BE2C (cell line): ENCODE measurements around the gene SLX4IP.
A peak's percentile ranks its signal among the peaks of the same experiment; 100 is the strongest.

ENCODE experiments used
- DNase-seq: peaks from one replicate; pipeline ENCODE4 v3.0.0-alpha.2; 2020
- H3K27me3 ChIP-seq: fragments of 250-450 bp; sonication (Bioruptor Pico); 2 replicates; pipeline ENCODE4 v1.5.1; 2020; ENCODE audit warnings: mild to moderate bottlenecking
- H3K36me3 ChIP-seq: fragments of 250-450 bp; sonication (Bioruptor Pico); 2 replicates; pipeline ENCODE4 v1.5.1; 2020; ENCODE audit warnings: mild to moderate bottlenecking
- H3K4me1 ChIP-seq: fragments of 250-450 bp; sonication (Bioruptor Pico); 2 replicates; pipeline ENCODE4 v1.5.1; 2020
- H3K4me3 ChIP-seq: 2 replicates; pipeline ENCODE4 v1.5.1; 2011; ENCODE audit warnings: low read depth, low read length
- H3K9me3 ChIP-seq: fragments of 250-450 bp; sonication (Bioruptor Pico); 2 replicates; pipeline ENCODE4 v1.5.1; 2020
- TF ChIP-seq, protein P1 (sequence below): IDR thresholded peaks from 2 replicates; pipeline ENCODE4 v1.5.1; 2012; ENCODE audit warnings: mild to moderate bottlenecking, low read depth, low read length

The SLX4IP gene

DNA sequence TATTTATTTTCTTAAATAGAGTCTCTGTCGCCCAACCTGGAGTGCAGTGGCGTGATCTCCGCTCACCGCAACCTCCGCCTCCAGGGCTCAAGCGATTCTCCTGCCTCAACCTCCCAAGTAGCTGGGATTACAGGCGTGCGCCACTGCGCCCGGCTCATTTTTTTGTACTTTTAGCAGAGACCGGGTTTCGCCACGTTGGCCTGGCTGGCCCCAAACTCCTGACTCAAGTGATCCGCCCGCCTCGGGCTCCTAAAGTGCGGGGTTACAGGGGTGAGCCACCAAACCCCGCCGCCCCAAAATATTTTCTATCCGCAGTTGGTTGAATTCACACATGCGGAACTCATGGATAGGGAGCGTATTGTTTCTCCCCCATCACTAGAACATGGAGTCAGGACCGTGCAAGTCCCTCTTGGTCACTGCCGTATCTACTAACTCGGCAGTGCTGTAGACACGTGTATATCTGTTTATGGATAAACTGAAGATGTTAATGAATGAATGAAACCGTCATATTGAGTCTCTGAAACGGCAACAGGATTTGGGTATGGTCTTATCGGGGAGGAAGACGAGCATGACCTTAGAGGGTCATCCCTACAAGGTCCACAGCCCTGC is 2.0 kb upstream of the SLX4IP start:
- peak overlapping the region; percentile 84 for H3K4me3 ChIP-seq
- TF ChIP-seq, protein P1, sequence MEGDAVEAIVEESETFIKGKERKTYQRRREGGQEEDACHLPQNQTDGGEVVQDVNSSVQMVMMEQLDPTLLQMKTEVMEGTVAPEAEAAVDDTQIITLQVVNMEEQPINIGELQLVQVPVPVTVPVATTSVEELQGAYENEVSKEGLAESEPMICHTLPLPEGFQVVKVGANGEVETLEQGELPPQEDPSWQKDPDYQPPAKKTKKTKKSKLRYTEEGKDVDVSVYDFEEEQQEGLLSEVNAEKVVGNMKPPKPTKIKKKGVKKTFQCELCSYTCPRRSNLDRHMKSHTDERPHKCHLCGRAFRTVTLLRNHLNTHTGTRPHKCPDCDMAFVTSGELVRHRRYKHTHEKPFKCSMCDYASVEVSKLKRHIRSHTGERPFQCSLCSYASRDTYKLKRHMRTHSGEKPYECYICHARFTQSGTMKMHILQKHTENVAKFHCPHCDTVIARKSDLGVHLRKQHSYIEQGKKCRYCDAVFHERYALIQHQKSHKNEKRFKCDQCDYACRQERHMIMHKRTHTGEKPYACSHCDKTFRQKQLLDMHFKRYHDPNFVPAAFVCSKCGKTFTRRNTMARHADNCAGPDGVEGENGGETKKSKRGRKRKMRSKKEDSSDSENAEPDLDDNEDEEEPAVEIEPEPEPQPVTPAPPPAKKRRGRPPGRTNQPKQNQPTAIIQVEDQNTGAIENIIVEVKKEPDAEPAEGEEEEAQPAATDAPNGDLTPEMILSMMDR: no peak
- no peaks in the 10 kb centered on the region for H3K4me1 ChIP-seq

DNA sequence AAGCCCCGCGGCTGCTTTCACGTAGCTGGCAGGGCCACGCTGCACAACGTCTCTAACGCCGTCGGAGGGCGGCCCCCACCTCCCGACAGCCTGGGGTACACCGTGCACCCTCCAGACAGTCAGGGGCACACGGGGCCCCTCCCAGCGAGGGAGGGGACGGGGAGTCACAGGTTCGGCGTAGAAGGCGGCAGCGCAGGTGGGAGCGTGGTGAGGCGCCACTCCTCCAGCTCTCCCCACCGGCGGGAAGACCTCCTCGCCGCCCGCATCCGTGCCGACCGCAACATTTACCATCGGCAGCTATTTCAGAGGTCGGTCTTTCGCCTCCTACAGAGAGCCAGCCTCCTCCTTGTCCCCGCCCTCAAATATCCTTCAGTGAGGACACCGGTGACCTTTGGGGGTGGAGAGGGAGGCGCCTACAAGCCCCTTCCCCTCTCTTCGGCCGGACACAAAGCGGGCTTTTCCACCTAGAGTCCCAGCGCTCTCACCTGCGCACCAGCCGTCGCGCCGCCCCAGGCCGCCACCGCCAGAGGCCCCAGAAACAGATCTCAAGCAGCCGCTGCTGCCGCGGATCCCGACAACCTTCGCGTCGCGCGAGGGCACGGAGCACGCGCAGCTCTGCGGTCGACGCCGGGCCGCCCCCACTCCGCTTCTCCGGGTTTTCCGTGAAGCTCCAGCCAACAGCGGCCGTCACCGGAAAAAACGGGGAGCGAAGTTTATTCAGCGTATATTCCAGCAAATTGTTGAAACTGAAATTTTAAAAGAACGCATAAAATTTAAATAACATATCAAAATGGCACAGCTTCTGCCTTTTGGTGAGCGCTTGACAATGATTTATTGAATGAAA is 1.3 kb upstream of the SLX4IP start, which contains the start of gene MKKS:
MKKS (minus strand) TSS at position 600 of the 844 bp plus-strand sequence. CDS start 20,708 bp downstream, outside the sequence.
- no peaks in the 10 kb centered on the region for H3K4me1 ChIP-seq
- TF ChIP-seq, protein P1: 0 out of 2 replicates have a peak, but pooled peaks have one; percentile 9
- H3K27me3 ChIP-seq: no peaks in the 10 kb centered on the region
- no peaks in the 10 kb centered on the region; the same call in 1 of the 2 replicates for H3K36me3 ChIP-seq
- peak; percentile 94 for DNase-seq
- H3K4me3 ChIP-seq: peak within 1 kb of the TSS; percentile 84
- no peaks in the 10 kb centered on the region for H3K9me3 ChIP-seq

More for the DNA sequence above, 2.0 kb upstream of the SLX4IP start:
- DNase-seq: no peak
- H3K9me3 ChIP-seq: no peaks in the 10 kb centered on the region
- H3K36me3 ChIP-seq: no peaks in the 10 kb centered on the region; the same call in 1 of the 2 replicates
- H3K27me3 ChIP-seq: no peaks in the 10 kb centered on the region

DNA sequence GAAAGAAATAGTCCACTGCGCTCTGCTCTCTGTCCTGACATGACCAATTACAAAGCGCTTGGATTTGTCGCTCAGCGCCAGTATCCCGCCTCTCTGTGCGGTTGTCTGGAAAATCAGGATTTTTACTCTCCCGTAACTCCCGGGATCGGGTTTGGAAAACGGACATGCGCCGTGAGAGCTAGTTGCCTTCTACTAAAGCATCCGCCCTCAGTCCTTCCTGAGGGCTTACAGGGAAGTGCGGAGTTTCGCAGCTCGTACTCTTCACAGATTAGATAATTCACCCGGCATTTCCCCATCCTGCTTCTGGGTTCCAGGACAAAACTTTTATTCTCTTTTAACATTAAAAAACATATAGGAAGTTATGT is 656 bp upstream of the SLX4IP start:
- Histone ChIP-seq H3K9me3 (no peaks in the 10 kb centered on the region), H3K4me1 (no peaks in the 10 kb centered on the region), H3K36me3 (no peaks in the 10 kb centered on the region; the same call in 1 of the 2 replicates), H3K4me3 (peak overlapping the region; percentile 84), H3K27me3 (no peaks in the 10 kb centered on the region)
- TF ChIP-seq, protein P1: no peak
- peak; percentile 91 for DNase-seq

DNA sequence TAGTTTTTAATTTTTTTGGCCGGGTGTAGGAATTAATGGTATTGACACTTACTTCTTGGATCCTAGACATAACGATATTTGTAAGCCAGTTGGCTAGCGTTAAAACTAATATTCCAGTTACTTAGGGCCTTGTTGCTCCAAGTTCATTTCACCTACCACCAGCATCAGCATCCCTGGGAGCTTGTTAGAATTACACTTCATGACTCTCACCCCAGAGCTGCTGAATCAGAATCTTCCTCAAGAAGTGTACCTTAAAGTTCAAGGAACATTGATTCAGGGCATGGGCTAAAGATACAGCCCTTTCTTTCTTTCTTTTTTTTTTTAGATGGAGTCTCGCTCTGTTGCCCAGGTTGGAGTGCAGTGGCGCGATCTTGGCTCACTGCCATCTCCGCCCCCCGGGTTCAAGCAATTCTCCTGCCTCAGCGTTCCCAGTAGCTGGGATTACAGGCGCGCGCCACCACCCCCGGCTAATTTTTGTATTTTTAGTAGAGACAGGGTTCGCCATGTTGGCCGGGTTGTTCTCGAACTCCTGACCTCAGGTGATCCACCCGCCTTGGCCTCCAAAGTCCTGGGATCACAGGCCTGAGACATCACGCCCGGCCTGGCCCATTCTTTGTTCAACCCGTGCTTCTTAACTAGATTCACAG is 1.1 kb downstream of the SLX4IP start:
- no peaks in the 10 kb centered on the region; the same call in 1 of the 2 replicates for H3K36me3 ChIP-seq
- DNase-seq: no peak
- no peaks in the 10 kb centered on the region for H3K9me3 ChIP-seq
- TF ChIP-seq, protein P1: no peak
- no peaks in the 10 kb centered on the region for H3K27me3 ChIP-seq
- H3K4me1 ChIP-seq: no peaks in the 10 kb centered on the region
- peak overlapping the region; percentile 84 for H3K4me3 ChIP-seq

DNA sequence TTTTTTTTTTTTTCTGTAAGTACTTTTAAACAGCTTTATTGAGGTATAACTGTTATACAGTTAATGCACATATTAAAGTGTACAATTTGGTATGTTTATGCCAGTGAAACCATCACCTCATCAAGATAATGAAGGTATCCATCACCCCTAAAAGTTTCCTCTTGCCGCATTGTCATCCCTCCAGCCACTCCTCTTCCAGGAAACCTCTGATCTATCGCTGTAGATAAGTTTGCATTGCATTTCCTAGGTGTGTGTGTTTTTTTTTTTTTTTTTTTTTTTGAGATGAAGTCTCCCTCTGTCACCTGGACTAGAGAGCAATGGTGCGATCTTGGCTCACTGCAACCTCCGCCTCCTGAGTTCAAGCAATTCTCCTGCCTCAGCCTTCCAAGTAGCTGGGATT is 3.1 kb downstream of the SLX4IP start:
- Histone ChIP-seq H3K36me3 (no peaks in the 10 kb centered on the region), H3K9me3 (no peaks in the 10 kb centered on the region), H3K4me1 (no peaks in the 10 kb centered on the region), H3K27me3 (no peaks in the 10 kb centered on the region), H3K4me3 (no peak overlapping the region)
- TF ChIP-seq, protein P1: no peak
- DNase-seq: no peak
